ENCODE results near the gene VPS37B. TPM values are rescaled to one million over a fixed set of nuclear protein-coding genes. Genes with fewer than 3 reads are reported as not detected.
A peak's percentile ranks its signal among the peaks of the same experiment; 100 is the strongest.

VPS37B gene
- total RNA-seq, 3 donors from 2014 or later, result 15.4 to 37.8 (median 34.4) TPM

DNA sequence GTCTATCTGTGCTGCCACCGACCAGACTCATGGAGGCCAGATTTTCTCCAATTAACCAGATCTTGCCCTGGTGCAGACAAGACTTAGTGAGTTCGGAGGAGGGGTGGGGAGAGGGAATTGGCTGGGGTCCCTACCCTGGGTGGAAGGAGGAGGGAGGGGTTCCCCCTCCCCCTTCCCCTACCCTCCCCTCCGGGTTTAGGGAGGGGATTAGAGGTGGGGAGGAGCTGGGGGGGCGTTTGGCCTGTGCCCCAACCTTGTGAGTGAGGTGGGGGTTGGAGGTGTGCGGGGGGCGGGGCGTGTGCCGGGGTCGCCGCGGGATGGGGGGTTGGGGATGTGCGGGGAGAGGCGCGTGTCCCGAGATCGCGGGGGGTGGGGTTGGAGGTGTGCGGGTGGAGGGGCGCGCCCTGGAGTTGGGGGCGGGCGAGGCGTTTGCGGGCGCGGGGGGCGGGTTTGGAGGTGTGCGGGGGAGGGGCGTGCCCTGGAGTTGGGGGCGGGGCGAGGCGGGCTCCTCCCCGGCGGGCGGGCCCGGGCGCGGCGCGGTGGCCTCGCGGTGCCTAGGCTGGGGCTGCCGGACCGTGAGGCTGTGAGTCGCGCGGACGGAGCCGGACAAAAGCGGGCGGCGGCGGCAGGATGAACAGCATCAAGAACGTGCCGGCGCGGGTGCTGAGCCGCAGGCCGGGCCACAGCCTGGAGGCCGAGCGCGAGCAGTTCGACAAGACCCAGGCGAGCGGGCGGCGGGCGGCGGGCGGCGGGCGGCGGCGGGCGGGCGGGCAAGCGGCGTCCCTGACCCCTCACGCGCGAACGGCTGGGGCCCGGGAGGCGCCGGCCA lies 60.8 kb downstream of the VPS37B start, which contains the start of gene HIP1R:
Gene HIP1R, plus strand, starts transcription at position 537 of the 829 bp plus-strand sequence. Its CDS starts 94 bp downstream, at position 631.
- DNase-seq (ENCODE audit: low spot score in 2 of 2), result no peak
- peaks cover 0 to 2% of the 10 kb centered on the region in 2 donors for H3K4me1 ChIP-seq
- intact Hi-C loops (cut with DNase I; ENCODE audit: low total_unique reads), result no loop called here
- peak within 1 kb of the TSS; percentile 61 to 92 (median 81) for H3K4me3 ChIP-seq
- H3K36me3 ChIP-seq, result no peaks in the 10 kb centered on the region
- TF ChIP-seq, protein P1, sequence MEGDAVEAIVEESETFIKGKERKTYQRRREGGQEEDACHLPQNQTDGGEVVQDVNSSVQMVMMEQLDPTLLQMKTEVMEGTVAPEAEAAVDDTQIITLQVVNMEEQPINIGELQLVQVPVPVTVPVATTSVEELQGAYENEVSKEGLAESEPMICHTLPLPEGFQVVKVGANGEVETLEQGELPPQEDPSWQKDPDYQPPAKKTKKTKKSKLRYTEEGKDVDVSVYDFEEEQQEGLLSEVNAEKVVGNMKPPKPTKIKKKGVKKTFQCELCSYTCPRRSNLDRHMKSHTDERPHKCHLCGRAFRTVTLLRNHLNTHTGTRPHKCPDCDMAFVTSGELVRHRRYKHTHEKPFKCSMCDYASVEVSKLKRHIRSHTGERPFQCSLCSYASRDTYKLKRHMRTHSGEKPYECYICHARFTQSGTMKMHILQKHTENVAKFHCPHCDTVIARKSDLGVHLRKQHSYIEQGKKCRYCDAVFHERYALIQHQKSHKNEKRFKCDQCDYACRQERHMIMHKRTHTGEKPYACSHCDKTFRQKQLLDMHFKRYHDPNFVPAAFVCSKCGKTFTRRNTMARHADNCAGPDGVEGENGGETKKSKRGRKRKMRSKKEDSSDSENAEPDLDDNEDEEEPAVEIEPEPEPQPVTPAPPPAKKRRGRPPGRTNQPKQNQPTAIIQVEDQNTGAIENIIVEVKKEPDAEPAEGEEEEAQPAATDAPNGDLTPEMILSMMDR (IDR thresholded peaks at IDR 0.05), result no peak
- TF ChIP-seq POLR2A (IDR thresholded peaks at IDR 0.05) (no peak), POLR2AphosphoS5 (IDR thresholded peaks at IDR 0.05) (peak in 1 of 3 donors; percentile 51)
- no peaks in the 10 kb centered on the region for H3K27me3 ChIP-seq
- H3K27ac ChIP-seq, result peak within 1 kb of the TSS; percentile 93 to 96
- H3K9me3 ChIP-seq, result no peaks in the 10 kb centered on the region

DNA sequence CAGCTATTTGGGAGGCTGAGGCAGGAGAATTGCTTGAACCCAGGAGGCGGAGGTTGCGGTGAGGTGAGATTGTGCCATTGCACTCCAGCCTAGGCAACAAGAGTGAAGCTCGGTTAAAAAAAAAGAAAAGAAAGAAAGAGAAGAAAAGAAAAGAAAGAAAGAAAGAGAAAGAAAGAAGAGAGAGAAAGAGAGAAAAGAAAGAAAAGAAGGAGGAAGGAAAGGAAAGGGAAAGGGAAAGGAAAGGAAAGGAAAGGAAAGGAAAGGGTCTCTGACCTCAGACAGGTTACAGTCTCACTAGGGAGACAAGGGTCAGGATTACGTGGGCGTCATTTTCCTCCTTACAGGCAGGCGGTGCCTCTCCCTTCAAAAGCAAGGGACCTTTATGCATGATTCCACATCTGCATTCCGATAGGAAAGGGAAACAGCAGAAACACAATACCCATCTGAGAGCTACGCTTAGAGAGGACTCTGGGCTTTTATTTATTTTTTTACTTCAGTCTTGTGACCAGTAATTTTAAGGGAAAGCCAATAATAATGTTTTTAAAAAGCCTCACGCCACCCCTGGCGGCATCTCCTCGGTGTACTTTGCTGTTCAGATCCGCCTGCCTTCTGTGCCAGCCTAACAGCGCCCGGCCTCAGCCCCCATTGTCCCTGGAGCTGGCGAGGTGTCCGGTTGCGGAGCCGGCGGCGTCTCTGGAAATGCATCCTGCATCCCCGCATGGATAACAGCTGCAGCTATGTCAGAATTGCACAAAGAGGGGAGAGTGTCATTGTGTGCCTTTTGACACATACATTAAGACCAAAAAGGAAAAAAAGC lies 61.6 kb downstream of the VPS37B start:
- Histone ChIP-seq H3K9me3 (no peaks in the 10 kb centered on the region), H3K4me3 (peak overlapping the region; percentile 61 to 92 (median 81)), H3K4me1 (no peaks in the 10 kb centered on the region), H3K27me3 (no peaks in the 10 kb centered on the region), H3K36me3 (no peaks in the 10 kb centered on the region), H3K27ac (peak overlapping the region; percentile 93 to 96)
- intact Hi-C loops (cut with DNase I; ENCODE audit: low total_unique reads), result no loop called here
- no peak for DNase-seq (ENCODE audit: low spot score in 2 of 2)
- TF ChIP-seq POLR2AphosphoS5 (IDR thresholded peaks at IDR 0.05), result no peak
- no peak for TF ChIP-seq POLR2A (IDR thresholded peaks at IDR 0.05)
- TF ChIP-seq, protein P1 (IDR thresholded peaks at IDR 0.05), result peak in 1 of 3 donors; percentile 14

DNA sequence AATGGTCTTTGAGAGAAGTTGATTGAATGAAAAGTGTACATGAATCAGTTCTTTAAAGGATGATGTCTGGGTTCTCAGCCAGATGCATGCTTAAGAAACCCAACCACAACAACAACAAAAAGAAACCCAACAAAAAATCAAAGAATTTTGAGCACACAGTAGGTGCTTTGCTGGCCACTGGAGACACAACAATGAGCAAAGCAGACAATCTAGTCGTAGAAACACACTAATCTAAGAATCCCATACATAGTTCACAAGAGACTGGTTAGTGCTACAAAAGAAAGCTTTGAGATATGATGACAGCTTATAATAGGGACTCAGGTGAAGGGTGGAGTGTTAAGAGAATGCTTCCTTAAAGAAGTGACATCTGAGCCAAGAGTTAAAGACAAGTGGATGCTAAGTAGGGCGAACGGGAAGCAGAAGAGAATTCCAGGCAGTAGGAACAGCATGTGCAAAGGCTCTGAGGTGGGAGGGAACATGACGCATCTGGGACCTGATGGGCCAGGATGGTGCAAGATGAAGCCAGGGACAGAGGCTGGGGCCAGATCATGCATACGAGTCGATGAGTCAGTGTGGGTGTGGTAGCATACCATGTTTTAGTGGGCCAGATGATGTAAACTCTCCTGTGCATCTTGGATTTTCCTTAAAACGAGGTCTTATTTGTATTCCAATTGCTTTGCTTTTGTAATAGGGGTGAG lies 65.3 kb downstream of the VPS37B start:
- no peak for TF ChIP-seq POLR2AphosphoS5 (IDR thresholded peaks at IDR 0.05)
- no peak for TF ChIP-seq POLR2A (IDR thresholded peaks at IDR 0.05)
- TF ChIP-seq, protein P1 (IDR thresholded peaks at IDR 0.05), result no peak
- Histone ChIP-seq H3K4me3 (no peak overlapping the region), H3K9me3 (no peaks in the 10 kb centered on the region), H3K36me3 (no peaks in the 10 kb centered on the region), H3K4me1 (no peaks in the 10 kb centered on the region), H3K27me3 (no peaks in the 10 kb centered on the region), H3K27ac (no peak overlapping the region)
- intact Hi-C loops (cut with DNase I; ENCODE audit: low total_unique reads), result no loop called here
- DNase-seq (ENCODE audit: low spot score in 2 of 2), result no peak

DNA sequence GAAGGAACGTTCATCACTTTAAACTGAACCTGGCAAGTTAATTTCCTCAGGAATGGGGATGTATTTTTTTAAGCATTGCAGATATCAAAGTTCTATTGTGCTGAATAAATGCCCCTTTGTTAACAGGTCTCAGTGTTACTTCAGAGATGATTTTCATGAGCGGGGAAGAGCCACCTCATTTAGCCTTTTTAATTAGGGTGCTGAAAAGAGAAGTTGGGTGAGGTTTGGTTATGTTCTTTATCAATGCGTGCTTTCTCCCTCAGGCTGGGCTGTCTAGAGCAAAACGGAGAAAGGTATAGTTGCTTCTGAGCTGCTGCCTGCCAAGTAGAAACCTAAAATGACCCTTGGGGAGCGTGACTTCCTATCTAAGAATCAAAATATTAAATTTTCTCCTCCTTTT lies 68.7 kb downstream of the VPS37B start:
- Histone ChIP-seq H3K4me1 (no peaks in the 10 kb centered on the region), H3K9me3 (no peaks in the 10 kb centered on the region), H3K27me3 (no peaks in the 10 kb centered on the region), H3K27ac (peak overlapping the region; percentile 10 to 82), H3K36me3 (no peaks in the 10 kb centered on the region), H3K4me3 (no peak overlapping the region)
- DNase-seq (ENCODE audit: low spot score in 2 of 2), result no peak
- intact Hi-C loops (cut with DNase I; ENCODE audit: low total_unique reads), result no loop called here
- TF ChIP-seq POLR2AphosphoS5 (IDR thresholded peaks at IDR 0.05), result no peak
- no peak for TF ChIP-seq POLR2A (IDR thresholded peaks at IDR 0.05)
- TF ChIP-seq, protein P1 (IDR thresholded peaks at IDR 0.05), result no peak

Measured in breast epithelium (tissue), 4 donors.